Keratinocyte (primary cell): ENCODE data around the gene PRPH2. TPM values are rescaled to one million over a fixed set of nuclear protein-coding genes. Genes with fewer than 3 reads are reported as not detected.

Experiments
- DNase-seq: peaks from one replicate; pipeline ENCODE4 v3.0.0-alpha.2; 2011; ENCODE audit warnings: low read depth, missing footprints, low spot score
- FAIRE-seq: peaks from 2 replicates; lab custom pipeline; 2011; peaks lifted over from hg19 to GRCh38; lab: Jason Lieb, UNC
- H2AFZ ChIP-seq: 2 replicates; pipeline ENCODE4 v1.6.0; 2012; ENCODE audit warnings: low read length, control low read depth, inconsistent platforms; ENCODE audit not compliant: control insufficient read depth
- H3K27ac ChIP-seq: 2 replicates; pipeline ENCODE4 v1.5.1; 2011; ENCODE audit warnings: low read length; ENCODE audit not compliant: control insufficient read depth, insufficient read depth
- H3K27me3 ChIP-seq: 3 replicates; pipeline ENCODE4 v1.6.0; 2011; ENCODE audit warnings: low read length; ENCODE audit not compliant: control insufficient read depth, insufficient read depth; ENCODE audit errors: extremely low read depth
- H3K36me3 ChIP-seq, 2 experiments: 2 replicates in 1 of 2; 3 replicates in 1 of 2; pipeline ENCODE4 v1.5.1; 2011; ENCODE audit warnings: low read length in 2 of 2, mild to moderate bottlenecking in 1 of 2; ENCODE audit not compliant: control insufficient read depth in 2 of 2, insufficient read depth in 2 of 2; ENCODE audit errors: extremely low read depth in 1 of 2
- H3K4me1 ChIP-seq: 3 replicates; pipeline ENCODE4 v1.5.1; 2011; ENCODE audit warnings: low read length; ENCODE audit not compliant: control insufficient read depth, insufficient read depth; ENCODE audit errors: extremely low read depth
- H3K4me2 ChIP-seq: 3 replicates; pipeline ENCODE4 v1.6.0; 2011; ENCODE audit warnings: low read depth, low read length; ENCODE audit not compliant: control insufficient read depth, insufficient read depth; ENCODE audit errors: extremely low read depth
- H3K4me3 ChIP-seq, 3 experiments: fragments of 200-600 bp in 1 of 3; sonication (generic) in 1 of 3; 2 replicates in 2 of 3; 3 replicates in 1 of 3; pipeline ENCODE4 v1.5.1; 2011 to 2016; ENCODE audit warnings: low read length in 3 of 3, mild to moderate bottlenecking in 3 of 3, control low read depth in 2 of 3, inconsistent platforms in 1 of 3, low read depth in 1 of 3, mixed read lengths in 1 of 3, mixed run types in 1 of 3, moderate library complexity in 1 of 3; ENCODE audit not compliant: control insufficient read depth in 2 of 3, insufficient read depth in 2 of 3; ENCODE audit errors: extremely low read depth in 1 of 3
- H3K79me2 ChIP-seq: 2 replicates; pipeline ENCODE4 v1.6.0; 2012; ENCODE audit warnings: low read length; ENCODE audit not compliant: control insufficient read depth, insufficient read depth
- H3K9ac ChIP-seq: 3 replicates; pipeline ENCODE4 v1.6.0; 2011; ENCODE audit warnings: low read length; ENCODE audit not compliant: control insufficient read depth, insufficient read depth; ENCODE audit errors: extremely low read depth
- H3K9me1 ChIP-seq: 3 replicates; pipeline ENCODE4 v1.6.0; 2011; ENCODE audit warnings: low read length; ENCODE audit not compliant: control insufficient read depth, insufficient read depth; ENCODE audit errors: extremely low read depth
- H3K9me3 ChIP-seq: 2 replicates; pipeline ENCODE4 v1.5.1; 2012; ENCODE audit warnings: low read depth, low read length; ENCODE audit not compliant: control insufficient read depth
- H4K20me1 ChIP-seq: 3 replicates; pipeline ENCODE4 v1.6.0; 2011; ENCODE audit warnings: low read length; ENCODE audit not compliant: control insufficient read depth, insufficient read depth; ENCODE audit errors: extremely low read depth
- EZH2 ChIP-seq: IDR thresholded peaks from one replicate; pipeline ENCODE4 v1.6.1; 2012; ENCODE audit warnings: inconsistent platforms, mild to moderate bottlenecking, low read length, moderate library complexity
- dilution Hi-C: fragments of 300-500 bp; cut with MboI; formaldehyde crosslinking; loops from one replicate; pipeline ENCODE4 v1.7.0; 2020; ENCODE audit warnings: low sequenced_read_pairs; ENCODE audit not compliant: extremely low pct_ligation_motif_present
- polyA plus RNA-seq, 5 experiments: library from polyadenylated mRNA; depleted of rRNA in 3 of 5; stranded (reverse) in 3 of 5; stranded (forward) in 1 of 5; unstranded in 1 of 5; fragments of >200 nt; gene quantifications; 1 replicate in 1 of 5; 2 replicates in 3 of 5; 3 replicates in 1 of 5; pipeline versions ENCODE4 v1.2.1 to v1.2.3, GENCODE V29; 2011 to 2012; ENCODE audit warnings: missing spikeins in 2 of 5, low read depth in 1 of 5, low replicate concordance in 1 of 5
- TF ChIP-seq, protein P1 (sequence below), 3 experiments: IDR thresholded peaks in 1 of 3; conservative IDR thresholded peaks in 1 of 3; optimal IDR thresholded peaks in 1 of 3; 2 replicates in 2 of 3; 3 replicates in 1 of 3; pipeline versions ENCODE3 to v1.5.1; 2011; ENCODE audit warnings: low read length in 3 of 3, mild to moderate bottlenecking in 3 of 3, moderate library complexity in 2 of 3, control low read depth in 1 of 3, inconsistent platforms in 1 of 3; ENCODE audit not compliant: insufficient read depth in 2 of 3; ENCODE audit errors: extremely low read depth in 1 of 3

PRPH2 gene
- polyA plus RNA-seq, 1 donor (not counting 4 experiments of a cell fraction or from before 2014, with no cell fraction given) = 0.01 TPM

- no peak overlapping the region for H3K27ac ChIP-seq
- H3K9me1 ChIP-seq = no peaks in the 10 kb centered on the region
- no peaks in the 10 kb centered on the region for H4K20me1 ChIP-seq
- no peak overlapping the region for H3K4me2 ChIP-seq
- FAIRE-seq = no peak
- H3K9me3 ChIP-seq = no peaks in the 10 kb centered on the region
- peaks cover 0 to 2% of the 10 kb centered on the region in 2 experiments for H3K36me3 ChIP-seq
- TF ChIP-seq, protein P1, sequence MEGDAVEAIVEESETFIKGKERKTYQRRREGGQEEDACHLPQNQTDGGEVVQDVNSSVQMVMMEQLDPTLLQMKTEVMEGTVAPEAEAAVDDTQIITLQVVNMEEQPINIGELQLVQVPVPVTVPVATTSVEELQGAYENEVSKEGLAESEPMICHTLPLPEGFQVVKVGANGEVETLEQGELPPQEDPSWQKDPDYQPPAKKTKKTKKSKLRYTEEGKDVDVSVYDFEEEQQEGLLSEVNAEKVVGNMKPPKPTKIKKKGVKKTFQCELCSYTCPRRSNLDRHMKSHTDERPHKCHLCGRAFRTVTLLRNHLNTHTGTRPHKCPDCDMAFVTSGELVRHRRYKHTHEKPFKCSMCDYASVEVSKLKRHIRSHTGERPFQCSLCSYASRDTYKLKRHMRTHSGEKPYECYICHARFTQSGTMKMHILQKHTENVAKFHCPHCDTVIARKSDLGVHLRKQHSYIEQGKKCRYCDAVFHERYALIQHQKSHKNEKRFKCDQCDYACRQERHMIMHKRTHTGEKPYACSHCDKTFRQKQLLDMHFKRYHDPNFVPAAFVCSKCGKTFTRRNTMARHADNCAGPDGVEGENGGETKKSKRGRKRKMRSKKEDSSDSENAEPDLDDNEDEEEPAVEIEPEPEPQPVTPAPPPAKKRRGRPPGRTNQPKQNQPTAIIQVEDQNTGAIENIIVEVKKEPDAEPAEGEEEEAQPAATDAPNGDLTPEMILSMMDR (optimal IDR thresholded peaks at IDR 0.05 in 1 of 3, IDR thresholded peaks at IDR 0.05 in 1 of 3, conservative IDR thresholded peaks at IDR 0.05 in 1 of 3; ENCODE audit: extremely low read depth in 1 of 3, insufficient read depth in 2 of 3, low read length in 3 of 3) = no peak
- TF ChIP-seq EZH2 = no peak
- H3K4me1 ChIP-seq = peaks cover 5% of the 10 kb centered on the region
- H3K4me3 ChIP-seq = no peak overlapping the region
- no peaks in the 10 kb centered on the region for H3K27me3 ChIP-seq
- no peak overlapping the region for H2AFZ ChIP-seq
- no peak for DNase-seq
- dilution Hi-C loops = no loop called here
- H3K9ac ChIP-seq = no peak overlapping the region
- H3K79me2 ChIP-seq = no peaks in the 10 kb centered on the region
These were observed 39.1 kb upstream of the PRPH2 start for GRCh38 chr6:42761287-42762067.

DNA sequence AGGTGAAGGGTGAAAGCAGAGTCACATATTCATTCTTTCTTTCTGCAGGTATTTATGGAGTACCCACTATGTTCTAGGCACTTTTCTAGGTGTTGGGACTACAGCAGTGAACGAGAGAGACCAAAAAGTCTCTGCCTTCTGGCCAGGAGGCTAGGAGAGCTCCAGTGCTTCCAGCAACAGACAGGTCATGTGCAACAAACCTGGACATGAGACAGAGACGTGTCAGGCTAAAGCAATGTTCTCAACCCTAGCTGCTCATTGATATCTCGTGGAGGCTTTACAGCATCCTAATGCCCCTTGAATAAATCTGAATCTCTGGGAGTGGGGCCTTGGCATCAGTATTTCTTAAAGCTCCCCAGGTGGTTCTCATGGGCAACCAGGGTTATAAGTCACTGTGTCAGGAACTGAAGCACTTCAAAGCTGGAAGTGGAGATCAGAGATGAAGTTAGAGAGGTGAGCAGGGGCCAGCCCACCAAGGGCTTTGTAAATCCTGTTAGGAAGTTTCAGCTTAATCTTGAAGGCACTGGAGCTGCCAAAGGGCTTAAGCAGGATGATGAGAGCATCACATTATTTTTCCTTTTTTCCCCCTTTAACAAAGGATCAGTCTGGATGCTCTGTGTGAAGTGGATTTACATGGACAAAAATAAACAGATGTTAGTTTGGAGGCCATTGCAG, 36.5 kb upstream of the PRPH2 start:
- Histone ChIP-seq H3K9ac (no peak overlapping the region), H3K27ac (no peak overlapping the region), H3K79me2 (no peaks in the 10 kb centered on the region), H3K4me3 (no peak overlapping the region), H3K9me3 (no peaks in the 10 kb centered on the region), H3K27me3 (no peaks in the 10 kb centered on the region), H3K4me1 (no peaks in the 10 kb centered on the region), H2AFZ (no peak overlapping the region), H4K20me1 (no peaks in the 10 kb centered on the region), H3K4me2 (no peak overlapping the region), H3K36me3 (peaks cover 0 to 2% of the 10 kb centered on the region in 2 experiments), H3K9me1 (no peaks in the 10 kb centered on the region)
- TF ChIP-seq EZH2 = no peak
- TF ChIP-seq, protein P1 (optimal IDR thresholded peaks at IDR 0.05 in 1 of 3, IDR thresholded peaks at IDR 0.05 in 1 of 3, conservative IDR thresholded peaks at IDR 0.05 in 1 of 3; ENCODE audit: extremely low read depth in 1 of 3, insufficient read depth in 2 of 3, low read length in 3 of 3) = no peak
- dilution Hi-C loops = no loop called here
- DNase-seq (no peak), FAIRE-seq (no peak)
